GM12865 (cell line): ENCODE results near the gene ADAMTSL2.

ENCODE experiments used
- DNase-seq: peaks from one replicate; pipeline ENCODE4 v3.0.0; 2010; ENCODE audit warnings: low read depth
- H3K4me3 ChIP-seq: 2 replicates; pipeline ENCODE4 v1.5.1; 2011; ENCODE audit warnings: mild to moderate bottlenecking, low read depth, low read length, control low read depth
- TF ChIP-seq, protein P1 (sequence below): IDR thresholded peaks from 2 replicates; pipeline ENCODE4 v1.5.1; 2011; ENCODE audit warnings: low read length, control low read depth, low read depth, inconsistent platforms; ENCODE audit not compliant: insufficient read depth; ENCODE audit errors: missing control alignments

ADAMTSL2 gene

DNA sequence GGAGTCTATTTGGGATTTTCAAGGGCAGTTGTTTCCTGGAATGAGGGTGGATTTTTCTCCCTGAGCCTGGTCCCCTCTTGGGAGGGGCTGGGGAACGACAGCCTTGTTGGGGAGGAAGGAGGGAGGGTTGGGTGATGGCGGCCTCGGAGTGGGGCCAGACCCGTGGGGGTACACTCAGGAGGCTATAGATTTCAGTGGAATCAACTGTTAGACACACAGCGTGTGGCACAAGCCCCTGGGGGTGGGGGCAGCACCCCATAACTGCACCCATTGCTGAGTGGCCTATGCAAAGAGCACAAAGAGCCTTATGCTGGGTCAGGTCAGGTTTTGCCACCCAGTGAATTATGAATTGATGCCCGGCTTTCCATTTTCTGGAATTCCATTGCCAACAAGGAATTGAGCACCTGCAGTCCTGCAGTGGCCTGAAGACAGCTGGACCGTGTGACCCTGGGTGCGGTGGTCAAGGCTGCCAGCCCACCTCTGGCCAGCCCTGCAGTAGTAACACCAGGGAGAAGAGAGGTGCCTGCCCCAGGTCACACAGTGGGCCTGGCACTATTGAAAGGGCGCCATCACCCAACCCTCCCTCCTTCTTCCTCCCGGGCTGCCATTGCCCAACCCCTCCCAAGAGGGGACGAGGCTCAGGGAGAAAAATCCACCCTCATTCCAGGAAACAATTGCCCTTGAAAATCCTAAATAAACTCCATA, 18.1 kb upstream of the ADAMTSL2 start:
- TF ChIP-seq, protein P1, sequence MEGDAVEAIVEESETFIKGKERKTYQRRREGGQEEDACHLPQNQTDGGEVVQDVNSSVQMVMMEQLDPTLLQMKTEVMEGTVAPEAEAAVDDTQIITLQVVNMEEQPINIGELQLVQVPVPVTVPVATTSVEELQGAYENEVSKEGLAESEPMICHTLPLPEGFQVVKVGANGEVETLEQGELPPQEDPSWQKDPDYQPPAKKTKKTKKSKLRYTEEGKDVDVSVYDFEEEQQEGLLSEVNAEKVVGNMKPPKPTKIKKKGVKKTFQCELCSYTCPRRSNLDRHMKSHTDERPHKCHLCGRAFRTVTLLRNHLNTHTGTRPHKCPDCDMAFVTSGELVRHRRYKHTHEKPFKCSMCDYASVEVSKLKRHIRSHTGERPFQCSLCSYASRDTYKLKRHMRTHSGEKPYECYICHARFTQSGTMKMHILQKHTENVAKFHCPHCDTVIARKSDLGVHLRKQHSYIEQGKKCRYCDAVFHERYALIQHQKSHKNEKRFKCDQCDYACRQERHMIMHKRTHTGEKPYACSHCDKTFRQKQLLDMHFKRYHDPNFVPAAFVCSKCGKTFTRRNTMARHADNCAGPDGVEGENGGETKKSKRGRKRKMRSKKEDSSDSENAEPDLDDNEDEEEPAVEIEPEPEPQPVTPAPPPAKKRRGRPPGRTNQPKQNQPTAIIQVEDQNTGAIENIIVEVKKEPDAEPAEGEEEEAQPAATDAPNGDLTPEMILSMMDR: no peak
- H3K4me3 ChIP-seq: no peak overlapping the region
- no peak for DNase-seq

DNA sequence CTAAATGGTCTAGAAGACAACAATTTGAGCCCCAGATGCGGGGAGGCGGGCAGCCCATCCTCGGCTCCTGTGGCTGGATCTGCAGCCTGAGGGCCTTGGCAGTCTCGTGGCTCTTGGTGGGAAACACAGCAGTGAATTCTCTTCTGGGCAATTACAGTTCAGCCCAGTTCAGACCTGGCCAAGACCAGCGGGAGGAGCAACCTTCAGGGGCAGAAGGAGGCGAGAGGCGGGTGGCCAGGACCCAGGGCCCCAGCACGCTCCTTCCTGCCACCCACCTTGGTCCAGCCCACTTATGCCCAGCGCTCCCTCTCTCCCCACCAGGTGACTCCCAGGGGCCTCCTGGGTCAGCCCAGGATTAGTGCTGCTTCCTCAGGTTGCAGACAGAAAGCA, 17.5 kb upstream of the ADAMTSL2 start:
- H3K4me3 ChIP-seq: no peak overlapping the region
- TF ChIP-seq, protein P1: no peak

DNA sequence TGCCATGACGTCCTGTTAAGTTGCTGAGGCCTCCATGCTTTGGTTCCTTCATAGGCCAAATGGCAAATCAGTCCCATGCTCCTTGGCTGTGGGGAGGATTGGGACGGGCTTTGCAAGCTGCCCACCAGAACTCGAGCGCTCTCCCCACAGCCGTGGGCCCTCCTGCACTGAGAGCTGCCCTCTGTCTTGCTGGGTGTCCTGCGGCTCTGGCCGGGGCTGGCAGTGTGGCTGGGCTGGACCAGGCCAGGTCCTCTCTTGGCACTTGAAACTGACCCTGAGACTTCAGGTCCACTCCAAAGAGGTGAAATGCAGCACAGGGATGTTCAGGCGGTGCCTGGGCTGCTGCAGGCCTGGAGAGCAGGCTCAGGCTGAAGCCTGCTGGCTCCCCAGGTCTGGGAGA, 16.8 kb upstream of the ADAMTSL2 start:
- no peak for DNase-seq
- TF ChIP-seq, protein P1: no peak
- H3K4me3 ChIP-seq: no peak overlapping the region

More for the DNA sequence above, 17.5 kb upstream of the ADAMTSL2 start:
- no peak for DNase-seq

DNA sequence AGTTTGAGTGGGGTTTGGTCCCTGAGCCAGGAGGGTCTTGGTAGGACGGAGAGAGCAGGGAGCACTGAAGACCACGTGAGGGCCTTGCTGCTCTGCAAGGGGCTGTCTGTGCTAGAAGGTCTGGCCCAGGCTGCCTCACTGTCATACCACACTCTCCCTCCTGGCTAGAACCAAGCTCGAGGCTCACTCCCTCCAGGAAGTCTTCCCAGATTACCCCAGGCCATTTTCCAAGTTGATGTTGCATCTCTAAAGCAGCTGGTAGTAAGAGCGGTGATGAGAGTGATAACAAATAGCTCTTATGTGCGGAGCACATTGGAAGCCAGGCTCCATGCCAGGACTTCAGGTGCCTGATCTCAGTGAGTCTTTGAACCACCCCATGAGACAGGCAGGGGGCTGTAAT, 16.3 kb upstream of the ADAMTSL2 start:
- no peak for DNase-seq
- H3K4me3 ChIP-seq: no peak overlapping the region
- TF ChIP-seq, protein P1: no peak

DNA sequence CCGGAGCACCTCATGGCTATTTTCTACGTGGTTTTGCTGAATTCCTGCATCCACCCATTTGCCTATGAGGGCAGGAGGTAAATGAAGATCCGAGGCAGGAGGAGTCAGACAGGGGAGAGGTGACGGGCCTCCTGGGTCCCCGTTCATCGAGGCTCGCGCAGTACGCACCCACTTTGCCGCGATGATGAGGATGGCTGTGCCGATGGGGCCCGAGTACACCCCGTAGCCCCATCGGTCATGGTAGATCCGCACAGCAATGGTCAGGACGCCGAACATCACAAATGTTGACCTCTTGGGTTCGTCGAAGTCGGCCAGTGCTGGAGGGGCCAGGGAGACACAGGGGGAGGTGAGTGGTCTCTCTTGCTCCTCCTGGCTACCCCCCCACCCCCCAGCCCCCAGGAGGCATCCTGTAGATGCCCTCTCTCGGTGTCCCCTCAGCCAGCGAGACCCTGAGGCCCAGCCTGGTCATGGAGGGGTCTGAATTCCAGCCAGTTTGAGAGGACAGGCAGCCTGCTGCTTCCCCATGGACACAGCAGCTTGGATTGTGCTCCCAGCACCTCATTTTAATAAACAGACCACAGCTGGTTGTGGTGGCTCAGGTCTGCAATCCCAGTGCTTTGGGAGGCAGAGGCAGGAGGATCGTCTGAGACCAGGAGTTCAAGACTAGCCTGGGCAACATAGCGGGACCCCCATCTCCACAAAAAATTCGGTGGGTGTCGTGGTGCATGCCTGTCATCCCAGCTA, 15.6 kb upstream of the ADAMTSL2 start:
- DNase-seq: no peak
- H3K4me3 ChIP-seq: no peak overlapping the region
- TF ChIP-seq, protein P1: no peak

DNA sequence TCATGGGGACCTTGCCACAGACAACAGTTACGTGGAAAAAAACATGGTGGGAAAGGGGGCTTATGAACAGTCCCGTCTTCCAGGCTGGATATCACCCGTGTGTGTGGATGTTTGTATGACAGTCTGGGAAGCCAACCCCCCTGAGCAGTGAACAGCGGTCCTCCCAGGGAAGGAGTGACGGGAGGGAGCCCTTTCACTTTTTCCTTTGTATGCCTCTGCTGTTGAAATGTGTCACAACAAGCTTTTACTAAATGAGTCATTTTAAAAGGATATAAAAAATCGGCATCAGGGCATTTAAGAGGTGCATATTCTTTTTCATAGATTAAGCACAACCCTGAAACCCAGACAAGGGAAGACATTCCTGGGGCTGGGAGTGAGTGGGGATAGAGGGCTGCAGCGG, 14.8 kb upstream of the ADAMTSL2 start:
- H3K4me3 ChIP-seq: no peak overlapping the region
- no peak for DNase-seq
- TF ChIP-seq, protein P1: no peak
